HS-27A (cell line): ENCODE data around the gene SPO11.

Experiments used
- DNase-seq: peaks from one replicate; pipeline ENCODE4 v3.0.0-alpha.2; 2012; ENCODE audit warnings: low read depth, missing footprints

Gene SPO11

GRCh38 chr20:57329608-57330221 lies at the start of gene SPO11:
TSS of gene SPO11 (plus strand) at chr20:57329803. CDS start at chr20:57329868, 65 bp downstream.
- DNase-seq: no peak

GRCh38 chr20:57280221-57280620 lies 49.4 kb upstream of the SPO11 start:
- no peak for DNase-seq

- DNase-seq: no peak
Measured at GRCh38 chr20:57281900-57282299, 47.7 kb upstream of the SPO11 start.

GRCh38 chr20:57282670-57283361 lies 46.8 kb upstream of the SPO11 start:
- DNase-seq: no peak

GRCh38 chr20:57283860-57284259 lies 45.7 kb upstream of the SPO11 start:
- no peak for DNase-seq

GRCh38 chr20:57287007-57287880 lies 42.4 kb upstream of the SPO11 start:
- no peak for DNase-seq

- no peak for DNase-seq
Measured at GRCh38 chr20:57287901-57288300, 41.7 kb upstream of the SPO11 start.

GRCh38 chr20:57288651-57289277 lies 40.8 kb upstream of the SPO11 start:
- DNase-seq: no peak

GRCh38 chr20:57289391-57290177 lies 40.0 kb upstream of the SPO11 start:
- no peak for DNase-seq

- no peak for DNase-seq
Measured at GRCh38 chr20:57290178-57290484, 39.5 kb upstream of the SPO11 start.

- no peak for DNase-seq
Measured at GRCh38 chr20:57291003-57291402, 38.6 kb upstream of the SPO11 start.

- no peak for DNase-seq
Measured at GRCh38 chr20:57291694-57292093, 37.9 kb upstream of the SPO11 start.

- DNase-seq: no peak
Measured at GRCh38 chr20:57292611-57293010, 37.0 kb upstream of the SPO11 start.

GRCh38 chr20:57293995-57294394 lies 35.6 kb upstream of the SPO11 start:
- DNase-seq: no peak

GRCh38 chr20:57294550-57294949 lies 35.1 kb upstream of the SPO11 start:
- DNase-seq: no peak

GRCh38 chr20:57298457-57298856 lies 31.1 kb upstream of the SPO11 start:
- no peak for DNase-seq

- DNase-seq: no peak
Measured at GRCh38 chr20:57301026-57301425, 28.6 kb upstream of the SPO11 start.

- DNase-seq: no peak
Measured at GRCh38 chr20:57306747-57307146, 22.9 kb upstream of the SPO11 start.

GRCh38 chr20:57308451-57309271 lies 20.9 kb upstream of the SPO11 start:
- no peak for DNase-seq

- no peak for DNase-seq
Measured at GRCh38 chr20:57309544-57310115, 20.0 kb upstream of the SPO11 start.
